Hepatocyte (in vitro differentiated cells): Measurements from ENCODE around the gene VAPB.

ENCODE experiments used
- EZH2 ChIP-seq: fragments of 200-600 bp; sonication (generic); IDR thresholded peaks from 2 replicates; pipeline ENCODE4 v1.6.1; 2016; ENCODE audit warnings: antibody characterized with exemption, mild to moderate bottlenecking, borderline replicate concordance
- EZH2phosphoT487 ChIP-seq: fragments of 200-600 bp; sonication (generic); IDR thresholded peaks from one replicate; pipeline ENCODE4 v1.6.1; 2018; ENCODE audit warnings: antibody characterized with exemption, mild to moderate bottlenecking, low read depth, moderate library complexity; ENCODE audit not compliant: unreplicated experiment, severe bottlenecking
- TF ChIP-seq, protein P1 (sequence below): fragments of 200-600 bp; sonication (generic); IDR thresholded peaks from 2 replicates; pipeline ENCODE4 v1.5.1; 2016; ENCODE audit warnings: antibody characterized with exemption, mild to moderate bottlenecking; ENCODE audit not compliant: poor library complexity

DNA sequence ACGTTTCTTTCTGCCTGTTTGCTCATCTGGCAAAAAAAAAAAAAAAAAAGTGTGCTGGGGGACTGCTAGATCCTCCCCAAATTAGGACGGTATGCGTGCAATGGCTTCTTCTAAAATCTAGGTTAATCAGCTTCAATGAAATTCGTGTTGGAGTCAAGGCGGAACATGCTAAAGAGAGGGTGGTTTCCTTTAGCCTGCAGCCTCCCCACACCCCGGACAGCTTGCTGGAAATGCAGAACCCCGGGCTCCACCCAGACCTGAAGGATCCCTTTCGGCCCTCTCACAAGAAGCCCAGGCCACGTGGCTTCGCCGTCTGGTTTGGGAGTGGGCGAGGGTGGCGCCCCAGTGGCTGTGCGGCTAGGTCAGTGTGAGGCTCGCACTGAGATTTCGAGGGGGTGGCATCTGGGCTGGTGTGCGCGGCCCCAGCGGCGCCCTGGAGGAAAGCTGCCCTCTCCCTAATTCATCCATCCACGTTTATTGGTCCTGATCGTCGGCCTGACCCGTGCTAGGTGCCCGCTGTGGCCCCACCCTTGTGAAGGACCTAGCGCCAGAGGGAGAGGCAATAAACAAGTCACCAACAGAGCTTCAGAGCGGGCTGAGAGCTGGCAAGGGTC is 77.2 kb downstream of the VAPB start:
- TF ChIP-seq, protein P1, sequence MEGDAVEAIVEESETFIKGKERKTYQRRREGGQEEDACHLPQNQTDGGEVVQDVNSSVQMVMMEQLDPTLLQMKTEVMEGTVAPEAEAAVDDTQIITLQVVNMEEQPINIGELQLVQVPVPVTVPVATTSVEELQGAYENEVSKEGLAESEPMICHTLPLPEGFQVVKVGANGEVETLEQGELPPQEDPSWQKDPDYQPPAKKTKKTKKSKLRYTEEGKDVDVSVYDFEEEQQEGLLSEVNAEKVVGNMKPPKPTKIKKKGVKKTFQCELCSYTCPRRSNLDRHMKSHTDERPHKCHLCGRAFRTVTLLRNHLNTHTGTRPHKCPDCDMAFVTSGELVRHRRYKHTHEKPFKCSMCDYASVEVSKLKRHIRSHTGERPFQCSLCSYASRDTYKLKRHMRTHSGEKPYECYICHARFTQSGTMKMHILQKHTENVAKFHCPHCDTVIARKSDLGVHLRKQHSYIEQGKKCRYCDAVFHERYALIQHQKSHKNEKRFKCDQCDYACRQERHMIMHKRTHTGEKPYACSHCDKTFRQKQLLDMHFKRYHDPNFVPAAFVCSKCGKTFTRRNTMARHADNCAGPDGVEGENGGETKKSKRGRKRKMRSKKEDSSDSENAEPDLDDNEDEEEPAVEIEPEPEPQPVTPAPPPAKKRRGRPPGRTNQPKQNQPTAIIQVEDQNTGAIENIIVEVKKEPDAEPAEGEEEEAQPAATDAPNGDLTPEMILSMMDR: no peak
- TF ChIP-seq EZH2: no peak
- no peak for TF ChIP-seq EZH2phosphoT487
